HG03039 (cell line): ENCODE results near the gene COL6A1.

ENCODE experiments used
- ATAC-seq: cut with Tn5 transposase; IDR thresholded peaks from one replicate; pipeline ENCODE4 v1.9.1; 2021; ENCODE audit warnings: mild to moderate bottlenecking, moderate library complexity; ENCODE audit not compliant: unreplicated experiment

COL6A1 gene

DNA sequence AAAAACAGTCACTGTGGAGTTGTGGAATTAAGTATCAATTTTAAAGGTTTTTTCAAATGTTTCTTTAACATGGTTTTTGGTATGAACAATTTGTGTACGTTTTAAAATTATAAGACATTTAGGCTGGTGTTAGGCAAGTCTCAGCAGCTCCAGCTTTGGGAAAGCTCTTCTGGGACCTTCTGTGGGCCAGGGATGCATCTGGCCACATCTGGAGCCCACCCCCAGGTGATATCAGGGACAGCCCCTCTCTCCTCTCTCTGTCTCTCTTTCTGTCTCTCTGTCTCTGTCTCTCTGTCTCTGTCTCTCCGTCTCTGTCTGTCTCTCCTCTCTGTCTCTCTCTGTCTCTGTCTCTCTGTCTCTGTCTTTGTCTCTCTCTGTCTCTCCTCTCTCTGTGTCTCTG lies 1.3 kb upstream of the COL6A1 start:
- no peak for ATAC-seq

DNA sequence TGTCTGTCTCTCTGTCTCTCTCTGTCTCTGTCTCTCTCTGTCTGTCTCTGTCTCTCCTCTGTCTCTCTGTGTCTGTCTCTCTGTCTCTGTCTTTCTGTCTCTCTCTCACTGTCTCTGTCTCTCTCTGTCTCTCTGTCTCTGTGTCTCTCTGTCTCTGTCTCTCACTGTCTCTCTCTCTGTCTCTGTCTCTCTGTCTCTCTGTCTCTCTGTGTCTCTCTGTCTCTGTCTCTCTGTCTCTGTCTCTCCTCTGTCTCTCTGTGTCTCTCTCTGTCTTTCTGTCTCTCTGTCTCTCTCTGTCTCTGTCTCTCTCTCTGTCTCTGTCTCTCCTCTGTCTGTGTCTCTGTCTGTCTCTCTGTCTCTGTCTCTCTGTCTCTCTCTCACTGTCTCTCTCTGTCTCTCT lies 873 bp upstream of the COL6A1 start:
- no peak for ATAC-seq

DNA sequence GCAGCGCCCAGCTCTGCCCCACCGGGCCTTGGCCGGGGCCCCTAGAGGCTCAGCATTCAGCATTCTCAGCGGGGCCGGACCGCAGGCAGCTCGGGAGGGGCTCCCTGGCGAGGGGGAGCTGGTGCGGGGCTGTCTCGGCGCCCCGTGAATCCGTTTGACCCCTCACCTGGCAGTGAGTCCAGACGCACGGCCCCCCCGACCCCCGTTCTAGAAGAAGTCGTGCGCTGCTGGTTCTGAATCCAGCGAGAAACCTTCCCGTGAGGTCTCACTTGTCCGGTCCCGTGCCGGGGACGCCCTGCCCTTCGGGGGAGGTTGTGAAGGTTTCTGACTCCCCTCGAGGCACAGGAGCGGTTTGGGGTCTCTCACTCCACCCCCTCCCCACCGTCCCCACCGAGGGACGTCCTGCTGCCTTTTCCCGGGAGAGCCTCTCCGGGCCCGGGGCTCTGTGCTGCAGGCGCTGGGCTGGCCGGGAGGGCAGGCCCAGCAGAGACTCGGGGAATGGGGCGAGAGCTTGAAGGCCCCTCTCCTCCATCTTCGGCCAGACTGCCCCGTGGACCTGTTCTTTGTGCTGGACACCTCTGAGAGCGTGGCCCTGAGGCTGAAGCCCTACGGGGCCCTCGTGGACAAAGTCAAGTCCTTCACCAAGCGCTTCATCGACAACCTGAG lies 655 bp downstream of the COL6A1 start:
- ATAC-seq = no peak

DNA sequence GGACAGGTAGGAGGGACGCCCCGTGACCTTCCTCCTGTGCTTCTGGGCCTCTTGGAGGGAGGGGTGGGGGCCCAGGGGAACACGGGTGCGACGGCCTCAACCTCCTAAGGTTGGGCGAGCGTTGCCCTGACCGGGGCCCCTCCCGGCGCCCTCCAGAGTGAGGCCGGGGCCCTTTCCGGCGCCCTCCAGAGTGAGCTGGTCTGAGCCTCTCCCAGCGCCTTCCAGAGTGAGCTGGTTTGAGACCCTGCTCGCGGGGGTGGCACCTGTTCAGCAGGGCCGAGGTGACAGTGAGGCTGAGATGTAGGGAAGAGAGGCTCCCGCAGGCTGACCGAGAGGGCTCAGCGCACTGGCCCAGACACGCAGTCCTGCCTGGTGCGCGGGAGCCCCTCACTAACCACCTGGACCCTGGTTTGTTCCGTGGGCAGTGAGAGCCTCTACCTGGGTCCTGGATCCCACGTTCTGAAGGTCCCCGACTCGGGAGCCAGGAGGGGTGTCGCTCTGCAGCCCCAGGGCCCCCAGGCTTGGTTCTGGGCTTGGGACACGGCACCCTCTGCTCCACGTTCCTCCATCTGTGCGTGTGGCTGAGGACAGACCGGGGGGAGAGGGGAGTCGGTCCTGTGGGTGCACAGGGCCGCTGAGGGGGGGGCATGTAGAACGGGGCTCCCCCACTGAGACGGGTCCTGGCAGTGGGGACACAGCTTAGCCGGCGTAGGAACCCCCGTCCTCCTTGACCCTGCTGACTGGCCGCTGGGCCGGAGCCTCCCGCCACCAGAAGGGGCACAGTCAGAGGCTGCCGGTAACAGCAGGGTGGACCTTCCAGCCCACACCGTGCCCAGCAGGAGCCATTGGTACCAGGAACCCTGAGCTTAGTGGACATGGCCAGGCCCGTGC lies 1.4 kb downstream of the COL6A1 start:
- ATAC-seq = no peak

DNA sequence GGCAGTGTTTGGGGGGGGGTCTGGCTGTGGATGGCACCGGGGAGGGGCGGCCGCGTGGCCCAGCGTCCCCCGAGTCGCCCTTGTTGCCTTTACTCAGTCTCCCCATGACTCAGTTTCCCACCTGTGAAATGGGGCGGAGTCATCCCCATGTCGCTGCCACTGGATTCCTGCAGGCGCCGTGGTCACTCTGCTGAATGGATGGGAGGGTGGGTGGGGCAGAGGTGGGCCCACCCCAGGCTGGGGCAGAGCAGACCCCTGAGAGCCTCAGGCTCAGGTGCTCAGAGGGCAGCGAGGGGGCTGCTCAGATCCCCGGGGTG lies 2.0 kb downstream of the COL6A1 start:
- ATAC-seq = no peak

DNA sequence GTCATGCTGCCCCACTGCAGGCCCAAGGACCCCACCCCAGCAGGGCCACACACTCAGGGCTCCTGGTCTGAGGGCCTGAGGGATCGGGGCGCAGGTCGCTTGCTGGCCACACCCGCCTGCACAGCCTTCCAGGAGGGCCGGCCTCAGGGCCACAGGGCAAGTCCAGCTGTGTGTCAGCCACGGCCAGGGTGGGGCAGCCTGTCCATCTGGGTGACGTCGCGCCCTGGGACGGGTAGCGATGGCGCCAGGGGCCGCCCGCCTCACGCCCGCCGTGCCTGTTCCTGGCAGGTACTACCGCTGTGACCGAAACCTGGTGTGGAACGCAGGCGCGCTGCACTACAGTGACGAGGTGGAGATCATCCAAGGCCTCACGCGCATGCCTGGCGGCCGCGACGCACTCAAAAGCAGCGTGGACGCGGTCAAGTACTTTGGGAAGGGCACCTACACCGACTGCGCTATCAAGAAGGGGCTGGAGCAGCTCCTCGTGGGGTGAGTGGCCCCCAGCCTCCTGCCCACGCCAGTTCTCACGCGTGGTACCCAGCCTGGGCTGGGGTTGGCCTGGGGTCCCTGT lies 2.5 kb downstream of the COL6A1 start:
- ATAC-seq = no peak

DNA sequence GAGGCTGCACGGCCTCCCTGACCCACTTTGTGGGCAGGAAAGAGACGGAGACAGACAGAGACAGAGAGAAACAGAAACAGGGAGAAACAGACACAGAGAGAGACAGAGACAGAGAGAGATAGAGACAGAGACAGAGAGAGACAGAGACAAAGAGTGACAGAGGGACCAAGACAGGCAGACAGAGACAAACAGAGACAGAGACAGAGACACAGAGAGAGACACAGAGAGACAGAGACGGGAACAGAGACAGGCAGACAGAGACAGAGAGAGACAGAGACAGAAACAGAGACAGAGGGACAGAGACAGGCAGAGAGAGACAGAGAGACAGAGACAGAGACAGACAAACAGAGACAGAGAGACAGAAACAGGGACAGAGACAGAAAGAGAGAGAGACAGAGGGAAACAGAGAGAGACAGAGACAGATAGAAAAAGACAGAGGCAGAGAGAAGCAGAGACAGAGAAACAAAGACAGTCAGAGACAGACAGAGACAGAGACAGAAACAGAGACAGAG lies 3.1 kb downstream of the COL6A1 start:
- ATAC-seq = no peak

DNA sequence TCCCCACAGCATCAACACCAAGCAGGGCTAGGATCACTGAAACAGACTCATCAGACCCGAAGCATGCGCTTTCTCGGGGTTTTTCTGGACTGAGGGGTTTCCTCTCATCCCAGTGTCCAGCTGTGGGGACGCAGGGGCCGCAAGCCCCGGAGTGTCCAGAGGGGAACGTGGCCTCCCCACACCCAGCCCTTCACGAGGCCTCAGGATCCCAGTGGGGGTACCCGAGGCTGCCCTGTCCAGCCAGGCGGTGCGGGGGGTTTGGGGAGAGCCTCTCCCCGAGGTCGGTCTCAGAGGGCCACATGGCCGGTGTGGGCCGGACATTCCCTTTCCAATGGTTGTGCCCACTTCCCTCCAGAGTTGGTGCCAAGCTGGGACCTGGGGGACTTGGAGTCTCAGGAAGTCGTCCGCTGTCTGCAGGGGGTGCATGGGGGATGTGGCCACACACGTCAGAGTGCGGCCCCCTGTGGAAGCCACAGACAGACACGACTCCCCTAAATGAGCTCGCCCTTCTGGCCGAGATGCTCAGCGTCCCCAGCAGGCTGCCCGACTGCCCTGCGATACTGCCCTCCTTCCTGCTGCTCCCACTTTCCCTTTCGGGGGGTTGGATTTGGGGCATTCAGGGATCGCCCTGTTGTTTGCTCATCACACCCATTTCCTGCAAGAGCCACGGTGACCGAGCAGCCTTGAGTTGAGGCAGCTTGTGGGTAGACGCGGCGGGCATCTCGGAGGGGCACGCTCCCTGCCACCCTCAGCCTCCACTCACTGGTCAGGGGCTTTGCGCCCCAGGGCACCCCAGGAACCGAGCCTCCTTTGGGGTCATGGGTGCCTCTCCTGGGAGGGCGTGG lies 4.1 kb downstream of the COL6A1 start:
- no peak for ATAC-seq

DNA sequence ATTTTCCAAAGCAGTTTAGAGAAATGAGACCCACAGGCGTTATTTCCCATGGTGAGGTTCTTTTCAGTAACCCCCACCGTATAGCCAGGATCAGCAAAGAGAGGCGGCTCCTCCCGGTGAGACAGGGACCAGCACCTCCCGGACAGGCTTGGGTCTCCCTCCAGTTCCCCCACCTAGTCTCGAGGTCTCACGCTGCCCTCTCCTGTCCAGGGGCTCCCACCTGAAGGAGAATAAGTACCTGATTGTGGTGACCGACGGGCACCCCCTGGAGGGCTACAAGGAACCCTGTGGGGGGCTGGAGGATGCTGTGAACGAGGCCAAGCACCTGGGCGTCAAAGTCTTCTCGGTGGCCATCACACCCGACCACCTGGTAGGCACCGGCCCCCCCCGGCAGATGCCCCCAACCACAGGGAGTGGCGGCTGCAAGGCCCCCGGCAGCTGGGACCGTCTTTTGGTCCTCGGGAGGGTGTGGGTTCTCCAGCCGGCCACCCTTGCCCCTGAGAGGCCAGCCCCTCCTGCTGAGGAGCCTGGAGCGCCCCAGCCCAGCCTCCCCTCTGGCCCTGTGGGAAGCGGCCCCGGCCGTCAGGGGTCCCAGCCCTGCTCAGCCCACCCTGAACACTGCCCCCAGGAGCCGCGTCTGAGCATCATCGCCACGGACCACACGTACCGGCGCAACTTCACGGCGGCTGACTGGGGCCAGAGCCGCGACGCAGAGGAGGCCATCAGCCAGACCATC lies 4.9 kb downstream of the COL6A1 start:
- ATAC-seq = no peak

DNA sequence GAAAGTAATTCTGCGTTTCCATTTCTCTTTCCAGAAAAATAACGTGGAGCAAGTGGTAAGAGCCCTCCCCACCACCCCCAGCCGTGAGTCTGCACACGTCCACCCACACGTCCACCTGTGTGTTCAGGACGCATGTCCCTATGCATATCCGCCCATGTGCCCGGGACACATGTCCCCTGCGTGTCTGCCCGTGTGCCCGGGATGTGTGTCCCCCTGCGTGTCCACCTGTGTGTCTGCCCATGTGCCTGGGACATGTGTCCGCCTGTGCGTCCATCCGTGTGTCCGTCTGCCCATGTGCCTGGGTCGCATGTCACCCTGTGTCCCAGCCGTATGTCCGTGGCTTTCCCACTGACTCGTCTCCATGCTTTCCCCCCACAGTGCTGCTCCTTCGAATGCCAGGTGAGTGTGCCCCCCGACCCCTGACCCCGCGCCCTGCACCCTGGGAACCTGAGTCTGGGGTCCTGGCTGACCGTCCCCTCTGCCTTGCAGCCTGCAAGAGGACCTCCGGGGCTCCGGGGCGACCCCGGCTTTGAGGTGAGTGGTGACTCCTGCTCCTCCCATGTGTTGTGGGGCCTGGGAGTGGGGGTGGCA lies 5.6 kb downstream of the COL6A1 start:
- no peak for ATAC-seq

DNA sequence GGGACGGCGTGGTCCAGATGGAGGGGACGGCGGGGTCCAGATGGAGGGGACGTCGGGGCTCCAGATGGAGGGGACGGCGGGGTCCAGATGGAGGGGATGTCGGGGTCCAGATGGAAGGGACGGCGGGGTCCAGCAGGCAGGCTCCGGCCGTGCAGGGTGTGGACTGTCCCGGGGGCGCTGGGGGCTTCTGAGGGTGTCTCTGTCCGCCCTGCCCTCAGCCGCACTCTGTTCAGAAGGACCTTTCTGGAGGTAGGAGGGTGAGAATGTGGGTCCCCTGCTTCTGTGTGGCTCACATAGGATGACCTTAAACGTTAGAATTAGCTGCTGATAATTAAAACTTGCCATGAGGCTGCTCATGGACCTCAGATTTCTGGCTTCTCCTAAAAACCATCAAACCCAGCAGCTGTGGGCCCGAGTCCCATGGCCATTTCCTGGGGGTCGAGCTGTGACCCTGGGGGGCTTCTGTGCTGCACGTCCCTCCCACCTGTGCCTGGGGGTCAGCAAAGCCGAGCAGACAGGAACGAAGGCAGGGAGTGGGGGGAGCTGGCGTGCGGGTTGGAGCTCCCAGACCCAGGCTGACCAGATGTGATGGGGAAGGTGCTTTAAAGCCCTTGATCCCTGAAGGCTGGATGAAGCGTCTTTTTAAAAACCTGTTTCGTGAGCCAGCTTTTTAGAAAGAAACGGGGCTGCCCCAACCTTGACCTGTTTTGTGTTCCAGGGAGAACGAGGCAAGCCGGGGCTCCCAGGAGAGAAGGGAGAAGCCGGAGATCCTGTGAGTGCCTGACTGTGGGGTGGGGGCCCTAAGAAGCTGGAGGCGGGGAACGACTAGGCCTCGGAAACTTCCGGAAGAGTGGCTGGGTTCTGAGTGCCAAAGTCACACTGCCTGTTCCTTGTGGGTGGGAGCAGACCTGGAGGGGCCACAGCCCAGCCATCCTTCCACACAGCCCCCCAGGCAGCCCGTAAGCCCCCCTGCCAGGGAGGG lies 7.1 kb downstream of the COL6A1 start:
- no peak for ATAC-seq

DNA sequence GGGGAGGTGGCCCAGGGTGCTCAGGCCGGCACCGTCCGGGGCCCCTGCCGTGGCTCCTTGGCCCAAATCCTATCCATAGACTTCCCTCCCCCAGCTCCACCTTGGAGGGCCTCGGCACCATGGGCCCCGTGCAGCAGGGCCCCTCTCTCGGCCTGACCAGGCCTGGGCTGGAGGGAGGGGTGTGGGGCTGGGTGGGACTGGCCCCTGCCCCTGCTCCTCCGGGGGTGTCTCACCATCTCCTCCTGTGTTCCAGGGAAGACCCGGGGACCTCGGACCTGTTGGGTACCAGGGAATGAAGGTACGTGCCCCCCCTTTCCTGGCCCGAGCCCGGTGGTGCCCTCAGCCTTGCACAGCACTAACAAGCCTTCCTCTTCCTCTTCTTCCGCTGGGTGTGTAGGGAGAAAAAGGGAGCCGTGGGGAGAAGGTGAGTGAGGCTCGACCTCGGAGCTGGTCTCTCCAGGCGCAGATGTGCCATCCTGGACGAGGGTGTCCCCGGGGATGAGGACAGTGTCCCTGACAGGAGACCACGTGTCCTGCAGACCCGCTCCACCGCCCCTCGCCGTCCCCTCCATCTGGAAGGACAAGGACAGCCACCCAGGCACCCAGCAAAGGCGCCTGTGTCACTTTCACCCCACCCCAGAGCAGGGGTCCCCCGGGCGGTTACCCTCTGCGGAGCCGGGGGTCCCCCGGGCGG lies 7.9 kb downstream of the COL6A1 start:
- no peak for ATAC-seq

DNA sequence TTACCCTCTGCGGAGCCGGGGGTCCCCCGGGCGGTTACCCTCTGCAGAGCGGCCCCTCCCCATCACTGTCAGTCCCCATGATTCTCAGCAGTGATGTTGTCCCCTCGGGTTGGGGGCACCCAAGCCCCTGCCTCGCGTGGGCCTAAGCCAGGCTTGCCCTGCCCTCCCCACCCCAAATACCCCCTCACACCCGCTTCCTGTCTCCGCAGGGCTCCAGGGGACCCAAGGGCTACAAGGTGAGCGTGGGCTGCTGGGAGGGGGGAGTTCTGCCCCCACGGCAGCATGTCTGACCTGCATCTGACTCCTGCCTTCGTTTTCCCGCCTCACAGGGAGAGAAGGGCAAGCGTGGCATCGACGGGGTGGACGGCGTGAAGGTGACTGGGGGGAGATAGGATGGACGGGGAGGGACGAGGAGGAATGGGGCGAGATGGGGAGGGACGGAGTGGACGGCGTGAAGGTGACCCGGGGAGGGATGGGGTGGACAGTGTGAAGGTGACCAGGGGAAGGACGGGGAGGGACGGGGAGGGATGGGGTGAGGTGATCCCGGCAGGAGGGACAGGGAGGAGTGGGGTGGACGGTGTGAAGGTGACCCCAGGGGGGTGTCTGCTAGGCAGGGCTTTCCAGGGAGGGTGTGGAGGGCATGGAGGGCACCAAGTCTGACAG lies 8.6 kb downstream of the COL6A1 start:
- no peak for ATAC-seq

DNA sequence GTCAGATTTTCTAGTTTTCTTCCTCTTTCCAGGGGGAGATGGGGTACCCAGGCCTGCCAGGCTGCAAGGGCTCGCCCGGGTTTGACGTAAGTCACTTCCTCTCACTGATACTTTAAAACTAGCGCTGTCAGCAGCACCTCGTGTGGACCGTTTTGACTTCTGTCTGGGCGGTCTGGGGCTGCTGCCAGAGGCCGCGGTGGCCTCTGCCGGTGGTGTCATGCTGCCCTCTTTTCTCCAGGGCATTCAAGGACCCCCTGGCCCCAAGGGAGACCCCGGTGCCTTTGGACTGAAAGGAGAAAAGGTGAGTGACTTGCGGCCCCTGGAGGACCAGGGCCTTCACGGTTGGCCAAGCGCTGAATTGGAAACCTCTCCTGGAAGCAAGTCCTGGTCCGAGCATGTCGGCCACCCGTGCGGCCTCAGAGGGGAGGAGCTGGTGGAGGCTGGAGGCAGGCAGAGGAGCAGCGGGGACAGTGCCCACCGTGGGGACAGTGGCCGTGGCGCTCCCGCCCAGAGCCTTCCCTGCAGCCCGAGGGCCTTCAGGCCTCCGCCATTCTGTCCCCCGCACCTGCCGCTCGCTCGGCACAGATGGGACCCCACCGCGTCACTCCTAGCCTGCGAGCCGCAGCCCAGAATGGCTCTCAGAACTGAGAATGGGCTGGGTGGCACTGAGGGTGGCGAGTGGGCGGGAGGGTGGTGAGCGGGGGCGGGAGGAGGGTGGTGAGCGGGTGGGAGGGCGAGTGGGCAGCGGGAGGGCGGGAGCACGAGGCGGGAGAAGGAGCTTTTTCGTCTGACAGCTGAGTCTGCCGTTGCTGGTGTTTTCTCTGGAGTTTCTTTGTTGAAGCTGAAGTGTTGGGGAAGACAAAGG lies 9.4 kb downstream of the COL6A1 start:
- ATAC-seq = no peak

DNA sequence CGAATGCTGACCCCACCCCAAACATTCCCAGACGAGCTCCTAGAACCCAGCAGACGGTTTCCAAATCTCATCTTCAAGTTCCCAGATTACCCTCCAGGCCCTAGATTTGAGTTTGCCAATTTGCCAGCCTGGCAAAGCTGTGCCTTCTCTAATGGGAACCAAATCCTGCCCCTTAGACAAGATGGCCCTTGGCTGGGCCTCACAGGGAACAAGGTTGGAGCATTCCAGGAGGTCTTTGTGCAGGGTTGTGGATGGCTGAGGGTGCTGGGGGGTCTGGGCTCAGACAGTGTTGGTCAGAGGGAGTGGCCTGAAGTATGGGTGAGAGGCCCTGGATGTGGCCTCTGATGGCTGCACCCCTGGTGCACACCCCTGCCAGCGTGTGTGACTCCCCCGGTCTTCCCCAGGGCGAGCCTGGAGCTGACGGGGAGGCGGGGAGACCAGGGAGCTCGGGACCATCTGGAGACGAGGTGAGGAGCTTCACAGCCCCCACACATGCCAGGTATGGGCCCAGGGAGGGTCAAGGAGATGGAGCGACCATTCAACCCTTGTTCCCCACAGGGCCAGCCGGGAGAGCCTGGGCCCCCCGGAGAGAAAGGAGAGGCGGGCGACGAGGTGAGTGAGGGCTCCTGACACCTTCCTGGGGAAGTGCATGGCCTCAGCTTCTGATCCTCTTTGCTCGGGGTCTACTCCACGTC lies 10.2 kb downstream of the COL6A1 start:
- ATAC-seq = no peak
